Measurements from ENCODE around the gene ANKRD40.

ANKRD40 gene

DNA sequence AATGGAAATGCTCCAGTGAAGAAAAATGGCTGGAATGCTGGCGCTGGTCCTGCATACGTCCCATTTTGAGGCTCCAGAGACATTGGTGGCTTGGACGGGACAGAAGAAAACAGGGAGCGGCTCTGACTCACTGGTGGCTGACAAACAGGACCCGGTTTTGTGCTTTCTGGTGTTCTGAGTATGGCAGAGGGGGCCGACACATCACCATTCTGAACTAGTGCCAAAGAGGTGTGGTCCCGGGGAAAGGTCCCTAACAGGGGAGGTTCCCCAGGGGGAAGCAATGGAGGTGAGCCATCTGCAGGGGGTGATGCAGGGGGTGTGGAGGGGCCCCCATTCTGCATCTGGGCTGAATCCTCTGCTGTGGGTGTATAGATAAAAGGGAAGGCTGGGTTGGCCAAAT is 8.3 kb downstream of the ANKRD40 start:
- H3K27ac ChIP-seq, result no peak overlapping the region
- no peak overlapping the region for H3K4me2 ChIP-seq (ENCODE audit: low read length)
- peaks cover 8% of the 10 kb centered on the region for H3K4me1 ChIP-seq
- H2AFZ ChIP-seq, result no peak overlapping the region
- no peak overlapping the region for H3K4me3 ChIP-seq (ENCODE audit: low read depth, low read length)
- TF ChIP-seq, protein P1, sequence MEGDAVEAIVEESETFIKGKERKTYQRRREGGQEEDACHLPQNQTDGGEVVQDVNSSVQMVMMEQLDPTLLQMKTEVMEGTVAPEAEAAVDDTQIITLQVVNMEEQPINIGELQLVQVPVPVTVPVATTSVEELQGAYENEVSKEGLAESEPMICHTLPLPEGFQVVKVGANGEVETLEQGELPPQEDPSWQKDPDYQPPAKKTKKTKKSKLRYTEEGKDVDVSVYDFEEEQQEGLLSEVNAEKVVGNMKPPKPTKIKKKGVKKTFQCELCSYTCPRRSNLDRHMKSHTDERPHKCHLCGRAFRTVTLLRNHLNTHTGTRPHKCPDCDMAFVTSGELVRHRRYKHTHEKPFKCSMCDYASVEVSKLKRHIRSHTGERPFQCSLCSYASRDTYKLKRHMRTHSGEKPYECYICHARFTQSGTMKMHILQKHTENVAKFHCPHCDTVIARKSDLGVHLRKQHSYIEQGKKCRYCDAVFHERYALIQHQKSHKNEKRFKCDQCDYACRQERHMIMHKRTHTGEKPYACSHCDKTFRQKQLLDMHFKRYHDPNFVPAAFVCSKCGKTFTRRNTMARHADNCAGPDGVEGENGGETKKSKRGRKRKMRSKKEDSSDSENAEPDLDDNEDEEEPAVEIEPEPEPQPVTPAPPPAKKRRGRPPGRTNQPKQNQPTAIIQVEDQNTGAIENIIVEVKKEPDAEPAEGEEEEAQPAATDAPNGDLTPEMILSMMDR (IDR thresholded peaks at IDR 0.05), result no peak
- H3K79me2 ChIP-seq, result peaks cover 10% of the 10 kb centered on the region
- no peaks in the 10 kb centered on the region for H3K9me3 ChIP-seq (ENCODE audit: control insufficient read depth, low read length)
- H3K27me3 ChIP-seq (ENCODE audit: control insufficient read depth, insufficient read depth, low read length), result no peaks in the 10 kb centered on the region
- H3K9ac ChIP-seq, result no peak overlapping the region
- H3K36me3 ChIP-seq (ENCODE audit: control insufficient read depth, insufficient read depth, low read length), result no peaks in the 10 kb centered on the region

DNA sequence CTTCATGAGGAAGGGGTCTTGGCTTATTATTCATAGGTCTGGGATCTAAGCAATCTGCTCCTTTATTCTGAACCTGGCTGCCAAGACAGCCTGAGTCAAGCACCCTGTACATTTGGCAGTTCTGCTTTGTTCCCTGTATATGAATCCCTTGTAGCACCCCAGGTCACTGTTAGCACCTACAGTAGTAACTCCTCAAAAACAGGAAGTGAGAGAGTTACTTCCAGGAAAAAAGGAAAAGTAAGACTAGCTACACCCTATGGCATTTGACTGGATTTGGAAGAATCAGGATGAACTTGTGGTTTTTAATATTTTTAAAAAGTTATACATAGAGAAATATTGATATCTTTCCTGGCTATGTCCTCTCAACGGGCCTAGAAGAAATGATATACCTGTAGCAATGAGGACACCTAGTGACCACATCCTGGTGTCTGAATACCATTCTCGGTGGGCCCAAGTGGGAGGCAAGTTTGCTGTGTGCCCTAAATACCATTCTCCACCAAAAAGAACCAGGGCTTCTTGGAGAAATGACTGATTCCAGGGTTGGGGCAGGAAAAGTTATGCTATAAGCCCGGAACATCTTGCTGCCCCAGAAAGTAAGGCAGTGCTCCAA is 9.9 kb downstream of the ANKRD40 start:
- Histone ChIP-seq H3K4me2 (ENCODE audit: low read length) (no peak overlapping the region), H3K27me3 (ENCODE audit: control insufficient read depth, insufficient read depth, low read length) (no peaks in the 10 kb centered on the region), H3K9ac (no peak overlapping the region), H3K4me1 (peaks cover under 1% of the 10 kb centered on the region), H3K27ac (no peak overlapping the region), H3K36me3 (ENCODE audit: control insufficient read depth, insufficient read depth, low read length) (no peaks in the 10 kb centered on the region), H3K9me3 (ENCODE audit: control insufficient read depth, low read length) (no peaks in the 10 kb centered on the region), H2AFZ (no peak overlapping the region), H3K4me3 (ENCODE audit: low read depth, low read length) (no peak overlapping the region), H3K79me2 (peaks cover 2% of the 10 kb centered on the region)
- TF ChIP-seq, protein P1 (IDR thresholded peaks at IDR 0.05), result no peak

DNA sequence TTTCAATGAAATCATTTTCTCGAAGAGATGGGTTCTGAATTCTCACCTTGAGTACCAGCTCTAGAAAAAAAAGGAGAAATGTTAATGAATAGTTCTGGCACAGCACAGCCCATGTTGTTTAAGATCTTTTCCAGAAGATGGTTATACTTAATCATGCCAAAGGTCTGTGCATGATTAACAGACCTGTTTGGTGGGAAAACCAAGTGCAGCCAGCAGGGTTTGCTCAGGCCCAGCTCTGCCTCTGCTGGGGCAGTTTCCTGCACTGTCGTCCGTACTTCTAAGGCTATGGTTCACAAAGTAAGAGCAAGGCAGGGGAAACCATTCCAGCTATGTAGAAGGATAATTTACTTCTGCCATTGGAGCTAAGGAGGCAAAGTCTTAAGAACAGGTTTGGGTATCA is 10.7 kb downstream of the ANKRD40 start:
- TF ChIP-seq, protein P1 (IDR thresholded peaks at IDR 0.05), result no peak
- Histone ChIP-seq H3K27ac (no peak overlapping the region), H3K36me3 (ENCODE audit: control insufficient read depth, insufficient read depth, low read length) (no peaks in the 10 kb centered on the region), H3K9me3 (ENCODE audit: control insufficient read depth, low read length) (no peaks in the 10 kb centered on the region), H3K79me2 (no peaks in the 10 kb centered on the region), H2AFZ (no peak overlapping the region), H3K27me3 (ENCODE audit: control insufficient read depth, insufficient read depth, low read length) (no peaks in the 10 kb centered on the region), H3K9ac (no peak overlapping the region), H3K4me2 (ENCODE audit: low read length) (no peak overlapping the region), H3K4me1 (peaks cover 7% of the 10 kb centered on the region), H3K4me3 (ENCODE audit: low read depth, low read length) (no peak overlapping the region)

DNA sequence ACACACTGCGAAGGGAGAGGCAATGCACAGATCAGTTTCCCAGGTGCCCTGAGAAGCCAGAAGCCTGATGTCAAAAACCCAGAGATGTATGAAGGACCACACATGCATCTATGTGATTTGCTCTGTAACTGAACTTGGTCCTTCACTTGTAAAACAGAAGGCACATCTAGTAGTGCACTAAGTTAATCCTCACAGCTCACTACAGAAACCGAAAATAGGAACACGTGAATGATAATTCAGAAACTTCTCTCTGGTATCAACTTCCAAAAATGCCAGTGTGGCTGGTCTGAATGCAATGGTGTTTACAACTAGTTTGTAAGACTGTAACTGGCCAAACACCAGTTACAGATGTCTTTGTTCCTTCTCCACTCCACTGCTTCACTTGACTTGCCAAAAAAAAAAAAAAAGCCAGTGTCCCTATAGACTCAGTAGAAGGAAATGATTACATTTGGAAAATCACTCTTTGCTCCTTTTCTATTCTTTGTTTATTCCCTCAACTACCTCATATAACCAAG is 11.3 kb downstream of the ANKRD40 start:
- no peaks in the 10 kb centered on the region for H3K79me2 ChIP-seq
- TF ChIP-seq, protein P1 (IDR thresholded peaks at IDR 0.05), result no peak
- peaks cover 14% of the 10 kb centered on the region for H3K4me1 ChIP-seq
- no peaks in the 10 kb centered on the region for H3K27me3 ChIP-seq (ENCODE audit: control insufficient read depth, insufficient read depth, low read length)
- no peaks in the 10 kb centered on the region for H3K9me3 ChIP-seq (ENCODE audit: control insufficient read depth, low read length)
- no peak overlapping the region for H3K9ac ChIP-seq
- no peak overlapping the region for H3K4me3 ChIP-seq (ENCODE audit: low read depth, low read length)
- no peak overlapping the region for H2AFZ ChIP-seq
- no peaks in the 10 kb centered on the region for H3K36me3 ChIP-seq (ENCODE audit: control insufficient read depth, insufficient read depth, low read length)
- no peak overlapping the region for H3K27ac ChIP-seq
- H3K4me2 ChIP-seq (ENCODE audit: low read length), result no peak overlapping the region

Data from parathyroid adenoma (tissue), 2 donors.